ENCODE measurements around the gene GRM7.

- TF ChIP-seq CTCF (IDR thresholded peaks at IDR 0.05; ENCODE audit: insufficient read depth, low read length) (no peak), REST (IDR thresholded peaks at IDR 0.05; ENCODE audit: insufficient replicate concordance, low read depth) (no peak)
These were observed 154.9 kb downstream of the GRM7 start for GRCh38 chr3:7015683-7016440.

Data from HL-60 (cell line).